GM12878 (cell line): Measurements from ENCODE around the gene ZNF814. TPM values are rescaled to one million over a fixed set of nuclear protein-coding genes. Genes with fewer than 3 reads are reported as not detected.

Source experiments
- ATAC-seq: fragments of 200-7000 bp; cut with Tn5 transposase; 3 replicates; pipeline ENCODE4 v1.9.1; 2020; ENCODE audit warnings: mild to moderate bottlenecking, moderate library complexity
- BruUV-seq: library from RNA; stranded (reverse); fragments of 400-500 nt; replicated peaks from 2 replicates; lab custom pipeline; 2021; lab: Mats Ljungman, UMichigan
- CTCF ChIA-PET: fragments of 300-600 bp; sonication (Branson Sonifier 250); formaldehyde crosslinking; extraction: SDS; loops from one replicate; lab custom pipeline; 2021; ENCODE audit warnings: inconsistent platforms; lab: Yijun Ruan, JAX
- POLR2A ChIA-PET: fragments of 350-600 bp; formaldehyde crosslinking; extraction: SDS; loops from one replicate; lab custom pipeline; 2021; ENCODE audit warnings: inconsistent platforms; lab: Charles Lee
- RAD21 ChIA-PET: fragments of 300-600 bp; sonication (Branson Sonifier 250); formaldehyde crosslinking; loops from one replicate; lab custom pipeline; 2023; ENCODE audit warnings: antibody characterized with exemption; ENCODE audit not compliant: unreplicated experiment; lab: Charles Lee
- SMC1A ChIA-PET: fragments of 300-600 bp; sonication (Branson Sonifier 250); formaldehyde crosslinking; loops from one replicate; lab custom pipeline; 2023; ENCODE audit not compliant: unreplicated experiment, uncharacterized antibody; lab: Charles Lee
- DNase-seq: peaks from one replicate; pipeline ENCODE4 v3.0.0-alpha.2; 2011; ENCODE audit warnings: low read depth, low spot score
- FAIRE-seq: peaks from 3 replicates; lab custom pipeline; 2011; peaks lifted over from hg19 to GRCh38; lab: Jason Lieb, UNC
- H2AFZ ChIP-seq: 2 replicates; pipeline ENCODE4 v1.6.0; 2011; ENCODE audit warnings: low read depth, low read length, control low read depth; ENCODE audit not compliant: control insufficient read depth
- H3K27ac ChIP-seq: 2 replicates; pipeline ENCODE4 v1.5.1; 2011; ENCODE audit warnings: control low read depth; ENCODE audit not compliant: control insufficient read depth, insufficient read depth
- H3K27me3 ChIP-seq, 2 experiments: replicated peaks in 1 of 2; 2 replicates each; pipeline versions ENCODE4 v1.6.0 to v1.6.1; 2011; ENCODE audit warnings: low read length in 1 of 2; ENCODE audit not compliant: control insufficient read depth in 2 of 2, insufficient read depth in 2 of 2
- H3K36me3 ChIP-seq, 2 experiments: 2 replicates each; pipeline ENCODE4 v1.5.1; 2011; ENCODE audit warnings: low read length in 1 of 2; ENCODE audit not compliant: control insufficient read depth in 2 of 2, insufficient read depth in 2 of 2
- H3K4me1 ChIP-seq: 2 replicates; pipeline ENCODE4 v1.6.1; 2011; ENCODE audit warnings: mild to moderate bottlenecking, low read length, moderate library complexity, mixed read lengths; ENCODE audit not compliant: control insufficient read depth, insufficient read depth
- H3K4me2 ChIP-seq: 2 replicates; pipeline ENCODE4 v1.6.0; 2011; ENCODE audit warnings: control low read depth; ENCODE audit not compliant: control insufficient read depth, insufficient read depth
- H3K4me3 ChIP-seq: fragments of 200-600 bp; sonication (generic); 2 replicates; pipeline ENCODE4 v1.5.1; 2016
- H3K79me2 ChIP-seq: 2 replicates; pipeline ENCODE4 v1.6.0; 2011; ENCODE audit warnings: low read length; ENCODE audit not compliant: control insufficient read depth, insufficient read depth
- H3K9ac ChIP-seq: 2 replicates; pipeline ENCODE4 v1.8.0; 2011; ENCODE audit warnings: low read length, control low read depth, mixed read lengths; ENCODE audit not compliant: control insufficient read depth, insufficient read depth
- H3K9me3 ChIP-seq: replicated peaks from 3 replicates; pipeline ENCODE4 v1.5.1; 2011; ENCODE audit warnings: mild to moderate bottlenecking, low read length; ENCODE audit not compliant: control insufficient read depth, insufficient read depth
- H4K20me1 ChIP-seq: 2 replicates; pipeline ENCODE4 v1.6.0; 2011; ENCODE audit not compliant: control insufficient read depth, insufficient read depth
- ASH2L ChIP-seq: fragments of 300-600, 200-600 bp; sonication (generic); IDR thresholded peaks from 2 replicates; pipeline ENCODE4 v1.6.1; 2017; ENCODE audit warnings: low read depth, mild to moderate bottlenecking, borderline replicate concordance
- CHD2 ChIP-seq: IDR thresholded peaks from 2 replicates; pipeline ENCODE4 v1.6.1; 2011; ENCODE audit warnings: low read depth, low read length, improper control_type of control experiment, borderline replicate concordance
- DPF2 ChIP-seq: fragments of 450-650 bp; IDR thresholded peaks from 2 replicates; pipeline ENCODE4 v1.6.1; 2017; ENCODE audit warnings: mild to moderate bottlenecking
- KDM1A ChIP-seq: fragments of 200-600 bp; sonication (generic); IDR thresholded peaks from 2 replicates; pipeline ENCODE4 v1.6.1; 2016; ENCODE audit warnings: borderline replicate concordance
- NFYB ChIP-seq: IDR thresholded peaks from 2 replicates; pipeline ENCODE4 v1.6.1; 2011; ENCODE audit warnings: low read depth, mild to moderate bottlenecking, low read length, improper control_type of control experiment, moderate library complexity; ENCODE audit not compliant: insufficient read depth
- PML ChIP-seq: IDR thresholded peaks from 2 replicates; pipeline ENCODE4 v1.6.1; 2012; ENCODE audit warnings: low read length, inconsistent platforms
- POLR2AphosphoS2 ChIP-seq: IDR thresholded peaks from 2 replicates; pipeline ENCODE4 v1.6.1; 2011; ENCODE audit warnings: low read depth, mild to moderate bottlenecking, low read length, improper control_type of control experiment, moderate library complexity
- PRDM15 ChIP-seq: fragments of 450-650 bp; formaldehyde crosslinking; IDR thresholded peaks from 2 replicates; pipeline ENCODE4 v1.4.0; 2020; ENCODE audit warnings: mild to moderate bottlenecking, moderate library complexity
- RUNX3 ChIP-seq: IDR thresholded peaks from 2 replicates; pipeline ENCODE4 v1.6.1; 2012; ENCODE audit warnings: low read length, inconsistent platforms
- SIN3A ChIP-seq: IDR thresholded peaks from 2 replicates; pipeline ENCODE4 v1.6.1; 2012; ENCODE audit warnings: low read depth, low read length, improper control_type of control experiment
- ZBTB4 ChIP-seq: fragments of 450-650 bp; formaldehyde crosslinking; IDR thresholded peaks from 2 replicates; pipeline ENCODE4 v1.4.0; 2022; ENCODE audit warnings: mild to moderate bottlenecking, moderate library complexity
- WGBS: methylation state at CpG from one replicate; pipeline ENCODE4 v1.1.6; 2016; ENCODE audit warnings: low lambda C conversion rate; ENCODE audit not compliant: insufficient replicate concordance, insufficient coverage; ENCODE audit errors: missing lambda C conversion rate; 5-methylcytosine and 5-hydroxymethylcytosine counted together
- in situ Hi-C: fragments of 300-500 bp; cut with MboI; formaldehyde crosslinking; loops from 9 replicates; pipeline ENCODE4 v1.14.3; 2018; ENCODE audit warnings: mixed read lengths
- intact Hi-C: fragments of 100-400 bp; cut with micrococcal nuclease; formaldehyde crosslinking; loops from one replicate; pipeline ENCODE4 v1.14.2; 2022; ENCODE audit not compliant: unreplicated experiment
- polyA plus RNA-seq, 11 experiments: library from polyadenylated mRNA; depleted of rRNA in 4 of 11; unstranded in 6 of 11; stranded (reverse) in 5 of 11; fragments of >200 nt; fragmentation: Nextera tagmentation in 4 of 11; fragmentation: Illumina TruSeq in 1 of 11; extraction: Ambion mirVana in 4 of 11; extraction: Trizol in 1 of 11; gene quantifications; 1 replicate in 1 of 11; 2 replicates in 10 of 11; pipeline versions ENCODE4 v1.2.1 to v1.2.3, GENCODE V29; 2011 to 2016; ENCODE audit warnings: inconsistent platforms in 2 of 11, missing spikeins in 2 of 11, low read depth in 1 of 11
- total RNA-seq, 4 experiments: library from RNA; depleted of rRNA in 3 of 4; stranded (reverse); fragments of >200 nt in 3 of 4; fragmentation: Illumina TruSeq in 1 of 4; extraction: Trizol in 1 of 4; gene quantifications; 2 replicates each; pipeline versions ENCODE4 v1.2.1 to v1.2.3, GENCODE V29; 2013 to 2021
- TF ChIP-seq, protein P1 (sequence below): IDR thresholded peaks from 2 replicates; pipeline ENCODE4 v1.6.1; 2011; ENCODE audit warnings: borderline replicate concordance, low read depth, mild to moderate bottlenecking, moderate library complexity, mixed read lengths, low read length; ENCODE audit not compliant: insufficient read depth; ENCODE audit errors: extremely low read length
- TF ChIP-seq, protein P2 (sequence below): IDR thresholded peaks from 2 replicates; pipeline ENCODE4 v1.6.1; 2012; ENCODE audit warnings: low read length, inconsistent platforms

ZNF814 gene
- total and polyA plus RNA-seq, 10 of the 15 experiments (the other 5 are each of a cell fraction or from before 2014, with no cell fraction given): 10.9 to 31.0 (median 21.6) TPM

- FAIRE-seq: no peak
- in situ Hi-C loops: loop anchor here (25.0 kb wide), 1 partner anchor 1677 kb away; the partner anchor contains the start of gene ZNF444
- intact Hi-C loops: no loop called here
- ChIA-PET RAD21 (no interaction called here), POLR2A (interaction anchor here (1.2 kb wide), 1 partner anchor 10 kb away, joined by 4 read pairs; no protein-coding TSS in a partner anchor), SMC1A (no interaction called here), CTCF (interaction anchor here (0.6 to 0.9 kb wide), 2 partner anchors 10 to 12 kb away, joined by 3 read pairs; no protein-coding TSS in a partner anchor)
- Histone ChIP-seq H3K27me3 (no peaks in the 10 kb centered on the region), H3K4me3 (peak overlapping the region; percentile 93), H4K20me1 (no peaks in the 10 kb centered on the region), H3K79me2 (peaks cover 17% of the 10 kb centered on the region), H3K27ac (peak overlapping the region; percentile 82), H3K4me2 (peak overlapping the region; percentile 98), H3K9me3 (no peaks in the 10 kb centered on the region), H3K36me3 (peaks cover 0 to 3% of the 10 kb centered on the region in 2 experiments; a peak in 2 of 4 replicates), H3K9ac (peak overlapping the region; percentile 92), H3K4me1 (peaks cover 8% of the 10 kb centered on the region), H2AFZ (peak overlapping the region; percentile 88)
- ATAC-seq: no peak
- TF ChIP-seq ZBTB4: no peak
- TF ChIP-seq KDM1A: no peak
- TF ChIP-seq NFYB: no peak
- TF ChIP-seq CHD2: no peak
- TF ChIP-seq SIN3A: no peak
- TF ChIP-seq PRDM15: no peak
- TF ChIP-seq POLR2AphosphoS2: no peak
- TF ChIP-seq DPF2: no peak
- TF ChIP-seq ASH2L: no peak
- TF ChIP-seq, protein P1, sequence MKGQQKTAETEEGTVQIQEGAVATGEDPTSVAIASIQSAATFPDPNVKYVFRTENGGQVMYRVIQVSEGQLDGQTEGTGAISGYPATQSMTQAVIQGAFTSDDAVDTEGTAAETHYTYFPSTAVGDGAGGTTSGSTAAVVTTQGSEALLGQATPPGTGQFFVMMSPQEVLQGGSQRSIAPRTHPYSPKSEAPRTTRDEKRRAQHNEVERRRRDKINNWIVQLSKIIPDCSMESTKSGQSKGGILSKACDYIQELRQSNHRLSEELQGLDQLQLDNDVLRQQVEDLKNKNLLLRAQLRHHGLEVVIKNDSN: no peak
- no peak for TF ChIP-seq RUNX3
- TF ChIP-seq PML: no peak; the same call in 1 of the 2 replicates
- TF ChIP-seq, protein P2, sequence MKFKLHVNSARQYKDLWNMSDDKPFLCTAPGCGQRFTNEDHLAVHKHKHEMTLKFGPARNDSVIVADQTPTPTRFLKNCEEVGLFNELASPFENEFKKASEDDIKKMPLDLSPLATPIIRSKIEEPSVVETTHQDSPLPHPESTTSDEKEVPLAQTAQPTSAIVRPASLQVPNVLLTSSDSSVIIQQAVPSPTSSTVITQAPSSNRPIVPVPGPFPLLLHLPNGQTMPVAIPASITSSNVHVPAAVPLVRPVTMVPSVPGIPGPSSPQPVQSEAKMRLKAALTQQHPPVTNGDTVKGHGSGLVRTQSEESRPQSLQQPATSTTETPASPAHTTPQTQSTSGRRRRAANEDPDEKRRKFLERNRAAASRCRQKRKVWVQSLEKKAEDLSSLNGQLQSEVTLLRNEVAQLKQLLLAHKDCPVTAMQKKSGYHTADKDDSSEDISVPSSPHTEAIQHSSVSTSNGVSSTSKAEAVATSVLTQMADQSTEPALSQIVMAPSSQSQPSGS: no peak
- DNase-seq: no peak
- BruUV-seq: TSS peak; percentile 80
- 29% methylated on average over 13 of the region's 13 CpGs for WGBS
Measured at GRCh38 chr19:57813919-57814504, 74.8 kb downstream of the ZNF814 start.
